Natural killer cell (primary cell): ENCODE results near the gene GSPT2. TPM values are rescaled to one million over a fixed set of nuclear protein-coding genes. Genes with fewer than 3 reads are reported as not detected.

Experiments
- ATAC-seq, 3 donors: fragments of 150-1000 bp in 2 of 3; fragments of 200-7000 bp in 1 of 3; cut with Tn5 transposase; 1 replicate in 1 of 3; 2 replicates in 2 of 3; pipeline ENCODE4 v1.10.0; 2021; ENCODE audit warnings: mild to moderate bottlenecking in 2 of 3, moderate library complexity in 2 of 3
- DNase-seq, 2 donors: peaks; one replicate each; pipeline versions ENCODE4 v3.0.0 to v3.0.0-alpha.2; 2013 to 2021; ENCODE audit warnings: mixed read lengths in 1 of 2
- H3K27ac ChIP-seq: one replicate; pipeline ENCODE4 v1.5.1; 2013; ENCODE audit warnings: mild to moderate bottlenecking, low read length
- H3K27me3 ChIP-seq: one replicate; pipeline ENCODE4 v1.6.1; 2013; ENCODE audit warnings: low read length; ENCODE audit not compliant: control insufficient read depth, insufficient read depth
- H3K36me3 ChIP-seq: one replicate; pipeline ENCODE4 v1.6.1; 2013; ENCODE audit warnings: low read length; ENCODE audit not compliant: control insufficient read depth, insufficient read depth
- H3K4me1 ChIP-seq: one replicate; pipeline ENCODE4 v1.6.1; 2013; ENCODE audit warnings: low read length; ENCODE audit not compliant: control insufficient read depth, insufficient read depth
- H3K4me3 ChIP-seq: one replicate; pipeline ENCODE4 v1.5.1; 2013; ENCODE audit warnings: low read length
- H3K9me3 ChIP-seq: one replicate; pipeline ENCODE4 v1.6.1; 2013; ENCODE audit warnings: low read length; ENCODE audit not compliant: control insufficient read depth, insufficient read depth
- H3K27ac Mint-ChIP-seq, 2 donors: one replicate each; pipeline ENCODE4 v1.8.0; 2022; ENCODE audit warnings: mild to moderate bottlenecking in 2 of 2, mixed read lengths in 2 of 2, moderate library complexity in 1 of 2
- H3K27me3 Mint-ChIP-seq, 2 donors: one replicate each; pipeline ENCODE4 v1.8.0; 2022; ENCODE audit warnings: low read depth in 2 of 2, mixed read lengths in 2 of 2
- H3K36me3 Mint-ChIP-seq: one replicate; pipeline ENCODE4 v1.8.0; 2022; ENCODE audit warnings: mixed read lengths
- H3K4me1 Mint-ChIP-seq, 2 donors: one replicate each; pipeline ENCODE4 v1.8.0; 2022; ENCODE audit warnings: mixed read lengths in 2 of 2
- H3K4me3 Mint-ChIP-seq: one replicate; pipeline ENCODE4 v1.8.0; 2022; ENCODE audit warnings: mild to moderate bottlenecking, moderate library complexity, mixed read lengths
- H3K9me3 Mint-ChIP-seq, 2 donors: one replicate each; pipeline ENCODE4 v1.8.0; 2022; ENCODE audit warnings: mixed read lengths in 2 of 2
- CTCF ChIP-seq: fragments of 200-600 bp; IDR thresholded peaks from one replicate; pipeline ENCODE4 v1.8.0; 2022; ENCODE audit warnings: antibody characterized with exemption
- WGBS: methylation state at CpG from one replicate; pipeline ENCODE4 v1.1.7; 2013; ENCODE audit warnings: missing lambda C conversion rate; ENCODE audit not compliant: insufficient coverage; 5-methylcytosine and 5-hydroxymethylcytosine counted together
- intact Hi-C: fragments of 100-400 bp; cut with micrococcal nuclease; formaldehyde crosslinking; loops from one replicate; pipeline ENCODE4 v1.14.2; 2022
- total RNA-seq, 4 donors: library from RNA; stranded (reverse); fragments of 120-200 nt in 1 of 4; gene quantifications; one replicate each; pipeline versions ENCODE4 v1.2.3 to v1.2.4, GENCODE V29; 2013 to 2022

GSPT2 gene
- total RNA-seq, 3 donors from 2014 or later (not counting 1 experiment from before 2014, with no cell fraction given), result 8.0 to 8.5 (median 8.2) TPM

GRCh38 chrX:51779306-51779705, 36.1 kb downstream of the GSPT2 start:
- H3K9me3 ChIP-seq, result no peaks in the 10 kb centered on the region
- DNase-seq (no peak), ATAC-seq (no peak)
- no peak overlapping the region for H3K27ac ChIP-seq
- WGBS, result 100% methylated on average over 1 of the region's 3 CpGs
- no peaks in the 10 kb centered on the region for H3K9me3 Mint-ChIP-seq
- H3K4me1 Mint-ChIP-seq, result no peaks in the 10 kb centered on the region
- TF ChIP-seq CTCF, result no peak
- H3K4me3 Mint-ChIP-seq, result no peak overlapping the region
- H3K4me3 ChIP-seq, result no peak overlapping the region
- no peaks in the 10 kb centered on the region for H3K36me3 Mint-ChIP-seq
- H3K36me3 ChIP-seq, result no peaks in the 10 kb centered on the region
- intact Hi-C loops, result no loop called here
- no peak overlapping the region for H3K27ac Mint-ChIP-seq
- H3K27me3 ChIP-seq, result no peaks in the 10 kb centered on the region
- no peaks in the 10 kb centered on the region for H3K4me1 ChIP-seq
- H3K27me3 Mint-ChIP-seq, result peaks cover 12 to 41% of the 10 kb centered on the region in 2 donors

GRCh38 chrX:51795136-51795535, 51.9 kb downstream of the GSPT2 start:
- H3K27me3 Mint-ChIP-seq, result peaks cover 17 to 32% of the 10 kb centered on the region in 2 donors
- Histone ChIP-seq H3K4me3 (no peak overlapping the region), H3K27ac (no peak overlapping the region), H3K9me3 (no peaks in the 10 kb centered on the region), H3K36me3 (no peaks in the 10 kb centered on the region), H3K4me1 (no peaks in the 10 kb centered on the region), H3K27me3 (no peaks in the 10 kb centered on the region)
- intact Hi-C loops, result no loop called here
- no peaks in the 10 kb centered on the region for H3K9me3 Mint-ChIP-seq
- no peaks in the 10 kb centered on the region for H3K4me1 Mint-ChIP-seq
- H3K4me3 Mint-ChIP-seq, result no peak overlapping the region
- no peak for DNase-seq
- no peaks in the 10 kb centered on the region for H3K36me3 Mint-ChIP-seq
- TF ChIP-seq CTCF, result no peak
- WGBS, result no CpG with 5 or more reads among the region's 2 CpGs
- H3K27ac Mint-ChIP-seq, result no peak overlapping the region
- no peak for ATAC-seq

Other genes starting within 250 kb of the GSPT2 start
- 1 to 10 TPM; 2.7 to 3.1 (median 2.8) TPM for gene NUDT11, start 246.8 kb upstream of the GSPT2 start, total RNA-seq
- not detected for gene CENPVL3, start 124.5 kb upstream of the GSPT2 start, total RNA-seq
- not detected for gene CENPVL2, start 60.6 kb upstream of the GSPT2 start, total RNA-seq
- gene CENPVL1, start 32.9 kb upstream of the GSPT2 start, total RNA-seq, result not detected
- gene MAGED1, start 150.2 kb downstream of the GSPT2 start, total RNA-seq, result 10 to 100 TPM; 36.8 to 39.0 (median 37.0) TPM